HepG2 (cell line): ENCODE results near the gene CHD9. TPM values are rescaled to one million over a fixed set of nuclear protein-coding genes. Genes with fewer than 3 reads are reported as not detected.

Experiments
- AHR ChIP-seq: IDR thresholded peaks from 2 replicates; pipeline ENCODE4 v1.6.1; 2018; ENCODE audit warnings: missing genetic modification reagents, missing compliant biosample characterization
- BRD4 ChIP-seq: sonication (generic); formaldehyde crosslinking; IDR thresholded peaks from 2 replicates; pipeline ENCODE4 v1.4.0; 2020; ENCODE audit warnings: missing genetic modification reagents
- CC2D1A ChIP-seq: sonication (generic); formaldehyde crosslinking; IDR thresholded peaks from 2 replicates; pipeline ENCODE4 v1.8.1; 2023; ENCODE audit warnings: mild to moderate bottlenecking, missing genetic modification reagents
- FOXO1 ChIP-seq: sonication (generic); formaldehyde crosslinking; IDR thresholded peaks from 2 replicates; pipeline ENCODE4 v1.4.0; 2020; ENCODE audit warnings: missing genetic modification reagents
- KDM3A ChIP-seq: IDR thresholded peaks from 2 replicates; pipeline ENCODE4 v1.6.1; 2018; ENCODE audit warnings: low read depth, missing compliant biosample characterization
- MTF2 ChIP-seq: sonication (generic); formaldehyde crosslinking; IDR thresholded peaks from 2 replicates; pipeline ENCODE4 v1.5.0; 2020; ENCODE audit warnings: missing genetic modification reagents, borderline replicate concordance
- MYNN ChIP-seq: sonication (generic); formaldehyde crosslinking; IDR thresholded peaks from 2 replicates; pipeline ENCODE4 v1.4.0; 2020; ENCODE audit warnings: mild to moderate bottlenecking, low read depth, missing genetic modification reagents
- PRPF4 ChIP-seq: fragments of 200-400 bp; formaldehyde crosslinking; IDR thresholded peaks from 2 replicates; pipeline ENCODE4 v1.6.1; 2016; ENCODE audit warnings: low read length, low read depth; ENCODE audit not compliant: poor library complexity, severe bottlenecking
- TCF12 ChIP-seq, 2 experiments: fragments of 450-650 bp in 1 of 2; sonication (generic) in 1 of 2; formaldehyde crosslinking in 1 of 2; IDR thresholded peaks; 2 replicates each; pipeline versions ENCODE4 v1.6.1 to v1.8.0; 2017 to 2022; ENCODE audit warnings: antibody characterized with exemption in 1 of 2, mild to moderate bottlenecking in 1 of 2, missing genetic modification reagents in 1 of 2, moderate library complexity in 1 of 2
- TCF7L2 ChIP-seq: IDR thresholded peaks from 2 replicates; pipeline ENCODE4 v1.6.1; 2011; ENCODE audit warnings: mild to moderate bottlenecking, low read depth, low read length, moderate library complexity
- ZNF143 ChIP-seq: sonication (generic); formaldehyde crosslinking; IDR thresholded peaks from 2 replicates; pipeline ENCODE4 v1.4.0; 2020; ENCODE audit warnings: missing genetic modification reagents
- ZNF292 ChIP-seq: sonication (generic); formaldehyde crosslinking; IDR thresholded peaks from 2 replicates; pipeline ENCODE4 v1.8.1; 2022; ENCODE audit warnings: mild to moderate bottlenecking, low read depth, missing genetic modification reagents, borderline replicate concordance
- polyA plus RNA-seq, 8 experiments: library from polyadenylated mRNA; depleted of rRNA in 3 of 8; stranded (reverse) in 7 of 8; unstranded in 1 of 8; fragments of >200 nt; fragmentation: Illumina TruSeq in 4 of 8; extraction: Trizol in 4 of 8; gene quantifications; 2 replicates each; pipeline versions ENCODE4 v1.2.1 to v1.2.3, GENCODE V29; 2011 to 2016; ENCODE audit warnings: low read depth in 4 of 8, missing spikeins in 1 of 8, mixed read lengths in 1 of 8; ENCODE audit not compliant: insufficient read depth in 1 of 8
- total RNA-seq, 5 experiments: library from RNA; depleted of rRNA; stranded (reverse); fragments of >200 nt; fragmentation: Illumina TruSeq; extraction: Trizol; gene quantifications; 2 replicates each; pipeline ENCODE4 v1.2.3, GENCODE V29; 2016; ENCODE audit warnings: low read depth in 1 of 5
- TF ChIP-seq, protein P1 (sequence below): sonication (generic); formaldehyde crosslinking; IDR thresholded peaks from 2 replicates; pipeline ENCODE4 v1.9.0; 2021; ENCODE audit warnings: mild to moderate bottlenecking, missing genetic modification reagents
- TF ChIP-seq, protein P2 (sequence below): sonication (generic); formaldehyde crosslinking; IDR thresholded peaks from 2 replicates; pipeline ENCODE4 v1.4.0; 2020; ENCODE audit warnings: missing genetic modification reagents

The CHD9 gene
- total and polyA plus RNA-seq, 2 of the 13 experiments (the other 11 are each of a cell fraction or from before 2014, with no cell fraction given): 23.4 to 27.7 TPM

DNA sequence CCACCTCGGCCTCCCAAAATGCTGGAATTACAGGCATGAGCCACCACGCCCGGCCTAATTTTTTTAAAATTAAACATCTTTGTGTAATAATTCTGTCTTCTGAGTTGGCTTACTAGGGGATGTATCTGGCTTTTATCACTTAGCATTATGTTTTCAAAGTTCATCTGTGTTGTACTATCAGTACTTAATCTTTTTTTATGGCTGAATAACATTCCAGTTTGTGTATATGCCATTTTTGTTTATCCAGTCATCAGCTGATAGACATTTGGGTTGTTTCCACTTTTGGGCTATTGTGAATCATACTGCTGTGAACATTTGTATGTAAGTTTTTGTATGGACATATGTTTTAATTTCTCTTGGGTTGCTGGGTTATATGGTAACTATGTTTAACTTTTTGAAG, 69.0 kb downstream of the CHD9 start (continued):
- TF ChIP-seq, protein P1, sequence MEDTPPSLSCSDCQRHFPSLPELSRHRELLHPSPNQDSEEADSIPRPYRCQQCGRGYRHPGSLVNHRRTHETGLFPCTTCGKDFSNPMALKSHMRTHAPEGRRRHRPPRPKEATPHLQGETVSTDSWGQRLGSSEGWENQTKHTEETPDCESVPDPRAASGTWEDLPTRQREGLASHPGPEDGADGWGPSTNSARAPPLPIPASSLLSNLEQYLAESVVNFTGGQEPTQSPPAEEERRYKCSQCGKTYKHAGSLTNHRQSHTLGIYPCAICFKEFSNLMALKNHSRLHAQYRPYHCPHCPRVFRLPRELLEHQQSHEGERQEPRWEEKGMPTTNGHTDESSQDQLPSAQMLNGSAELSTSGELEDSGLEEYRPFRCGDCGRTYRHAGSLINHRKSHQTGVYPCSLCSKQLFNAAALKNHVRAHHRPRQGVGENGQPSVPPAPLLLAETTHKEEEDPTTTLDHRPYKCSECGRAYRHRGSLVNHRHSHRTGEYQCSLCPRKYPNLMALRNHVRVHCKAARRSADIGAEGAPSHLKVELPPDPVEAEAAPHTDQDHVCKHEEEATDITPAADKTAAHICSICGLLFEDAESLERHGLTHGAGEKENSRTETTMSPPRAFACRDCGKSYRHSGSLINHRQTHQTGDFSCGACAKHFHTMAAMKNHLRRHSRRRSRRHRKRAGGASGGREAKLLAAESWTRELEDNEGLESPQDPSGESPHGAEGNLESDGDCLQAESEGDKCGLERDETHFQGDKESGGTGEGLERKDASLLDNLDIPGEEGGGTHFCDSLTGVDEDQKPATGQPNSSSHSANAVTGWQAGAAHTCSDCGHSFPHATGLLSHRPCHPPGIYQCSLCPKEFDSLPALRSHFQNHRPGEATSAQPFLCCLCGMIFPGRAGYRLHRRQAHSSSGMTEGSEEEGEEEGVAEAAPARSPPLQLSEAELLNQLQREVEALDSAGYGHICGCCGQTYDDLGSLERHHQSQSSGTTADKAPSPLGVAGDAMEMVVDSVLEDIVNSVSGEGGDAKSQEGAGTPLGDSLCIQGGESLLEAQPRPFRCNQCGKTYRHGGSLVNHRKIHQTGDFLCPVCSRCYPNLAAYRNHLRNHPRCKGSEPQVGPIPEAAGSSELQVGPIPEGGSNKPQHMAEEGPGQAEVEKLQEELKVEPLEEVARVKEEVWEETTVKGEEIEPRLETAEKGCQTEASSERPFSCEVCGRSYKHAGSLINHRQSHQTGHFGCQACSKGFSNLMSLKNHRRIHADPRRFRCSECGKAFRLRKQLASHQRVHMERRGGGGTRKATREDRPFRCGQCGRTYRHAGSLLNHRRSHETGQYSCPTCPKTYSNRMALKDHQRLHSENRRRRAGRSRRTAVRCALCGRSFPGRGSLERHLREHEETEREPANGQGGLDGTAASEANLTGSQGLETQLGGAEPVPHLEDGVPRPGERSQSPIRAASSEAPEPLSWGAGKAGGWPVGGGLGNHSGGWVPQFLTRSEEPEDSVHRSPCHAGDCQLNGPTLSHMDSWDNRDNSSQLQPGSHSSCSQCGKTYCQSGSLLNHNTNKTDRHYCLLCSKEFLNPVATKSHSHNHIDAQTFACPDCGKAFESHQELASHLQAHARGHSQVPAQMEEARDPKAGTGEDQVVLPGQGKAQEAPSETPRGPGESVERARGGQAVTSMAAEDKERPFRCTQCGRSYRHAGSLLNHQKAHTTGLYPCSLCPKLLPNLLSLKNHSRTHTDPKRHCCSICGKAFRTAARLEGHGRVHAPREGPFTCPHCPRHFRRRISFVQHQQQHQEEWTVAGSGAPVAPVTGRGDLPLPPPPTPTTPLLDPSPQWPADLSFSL: no peak
- no peak for TF ChIP-seq ZNF143 (CRISPR knock-in tag)
- TF ChIP-seq TCF12 (IDR thresholded peaks at IDR 0.05): no peak
- no peak for TF ChIP-seq TCF12 (CRISPR knock-in tag; IDR thresholded peaks at IDR 0.05)
- TF ChIP-seq MTF2: no peak
- TF ChIP-seq, protein P2, sequence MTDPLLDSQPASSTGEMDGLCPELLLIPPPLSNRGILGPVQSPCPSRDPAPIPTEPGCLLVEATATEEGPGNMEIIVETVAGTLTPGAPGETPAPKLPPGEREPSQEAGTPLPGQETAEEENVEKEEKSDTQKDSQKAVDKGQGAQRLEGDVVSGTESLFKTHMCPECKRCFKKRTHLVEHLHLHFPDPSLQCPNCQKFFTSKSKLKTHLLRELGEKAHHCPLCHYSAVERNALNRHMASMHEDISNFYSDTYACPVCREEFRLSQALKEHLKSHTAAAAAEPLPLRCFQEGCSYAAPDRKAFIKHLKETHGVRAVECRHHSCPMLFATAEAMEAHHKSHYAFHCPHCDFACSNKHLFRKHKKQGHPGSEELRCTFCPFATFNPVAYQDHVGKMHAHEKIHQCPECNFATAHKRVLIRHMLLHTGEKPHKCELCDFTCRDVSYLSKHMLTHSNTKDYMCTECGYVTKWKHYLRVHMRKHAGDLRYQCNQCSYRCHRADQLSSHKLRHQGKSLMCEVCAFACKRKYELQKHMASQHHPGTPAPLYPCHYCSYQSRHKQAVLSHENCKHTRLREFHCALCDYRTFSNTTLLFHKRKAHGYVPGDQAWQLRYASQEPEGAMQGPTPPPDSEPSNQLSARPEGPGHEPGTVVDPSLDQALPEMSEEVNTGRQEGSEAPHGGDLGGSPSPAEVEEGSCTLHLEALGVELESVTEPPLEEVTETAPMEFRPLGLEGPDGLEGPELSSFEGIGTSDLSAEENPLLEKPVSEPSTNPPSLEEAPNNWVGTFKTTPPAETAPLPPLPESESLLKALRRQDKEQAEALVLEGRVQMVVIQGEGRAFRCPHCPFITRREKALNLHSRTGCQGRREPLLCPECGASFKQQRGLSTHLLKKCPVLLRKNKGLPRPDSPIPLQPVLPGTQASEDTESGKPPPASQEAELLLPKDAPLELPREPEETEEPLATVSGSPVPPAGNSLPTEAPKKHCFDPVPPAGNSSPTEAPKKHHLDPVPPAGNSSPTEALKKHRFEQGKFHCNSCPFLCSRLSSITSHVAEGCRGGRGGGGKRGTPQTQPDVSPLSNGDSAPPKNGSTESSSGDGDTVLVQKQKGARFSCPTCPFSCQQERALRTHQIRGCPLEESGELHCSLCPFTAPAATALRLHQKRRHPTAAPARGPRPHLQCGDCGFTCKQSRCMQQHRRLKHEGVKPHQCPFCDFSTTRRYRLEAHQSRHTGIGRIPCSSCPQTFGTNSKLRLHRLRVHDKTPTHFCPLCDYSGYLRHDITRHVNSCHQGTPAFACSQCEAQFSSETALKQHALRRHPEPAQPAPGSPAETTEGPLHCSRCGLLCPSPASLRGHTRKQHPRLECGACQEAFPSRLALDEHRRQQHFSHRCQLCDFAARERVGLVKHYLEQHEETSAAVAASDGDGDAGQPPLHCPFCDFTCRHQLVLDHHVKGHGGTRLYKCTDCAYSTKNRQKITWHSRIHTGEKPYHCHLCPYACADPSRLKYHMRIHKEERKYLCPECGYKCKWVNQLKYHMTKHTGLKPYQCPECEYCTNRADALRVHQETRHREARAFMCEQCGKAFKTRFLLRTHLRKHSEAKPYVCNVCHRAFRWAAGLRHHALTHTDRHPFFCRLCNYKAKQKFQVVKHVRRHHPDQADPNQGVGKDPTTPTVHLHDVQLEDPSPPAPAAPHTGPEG: no peak
- no peak for TF ChIP-seq ZNF292 (CRISPR knock-in tag)
- no peak for TF ChIP-seq MYNN (CRISPR knock-in tag)
- TF ChIP-seq FOXO1: no peak
- no peak for TF ChIP-seq PRPF4
- no peak for TF ChIP-seq CC2D1A (CRISPR knock-in tag)
- no peak for TF ChIP-seq KDM3A (CRISPR knock-in tag)
- TF ChIP-seq BRD4 (CRISPR knock-in tag): no peak
- no peak for TF ChIP-seq TCF7L2
- TF ChIP-seq AHR (CRISPR knock-in tag): no peak
